GM15510 (cell line): ENCODE results near the gene VSTM2B.

Experiments
- POLR2A ChIP-seq: IDR thresholded peaks from 3 replicates; pipeline ENCODE4 v1.6.1; 2011; ENCODE audit warnings: borderline replicate concordance; ENCODE audit not compliant: insufficient read length; ENCODE audit errors: extremely low read depth

Gene VSTM2B

DNA sequence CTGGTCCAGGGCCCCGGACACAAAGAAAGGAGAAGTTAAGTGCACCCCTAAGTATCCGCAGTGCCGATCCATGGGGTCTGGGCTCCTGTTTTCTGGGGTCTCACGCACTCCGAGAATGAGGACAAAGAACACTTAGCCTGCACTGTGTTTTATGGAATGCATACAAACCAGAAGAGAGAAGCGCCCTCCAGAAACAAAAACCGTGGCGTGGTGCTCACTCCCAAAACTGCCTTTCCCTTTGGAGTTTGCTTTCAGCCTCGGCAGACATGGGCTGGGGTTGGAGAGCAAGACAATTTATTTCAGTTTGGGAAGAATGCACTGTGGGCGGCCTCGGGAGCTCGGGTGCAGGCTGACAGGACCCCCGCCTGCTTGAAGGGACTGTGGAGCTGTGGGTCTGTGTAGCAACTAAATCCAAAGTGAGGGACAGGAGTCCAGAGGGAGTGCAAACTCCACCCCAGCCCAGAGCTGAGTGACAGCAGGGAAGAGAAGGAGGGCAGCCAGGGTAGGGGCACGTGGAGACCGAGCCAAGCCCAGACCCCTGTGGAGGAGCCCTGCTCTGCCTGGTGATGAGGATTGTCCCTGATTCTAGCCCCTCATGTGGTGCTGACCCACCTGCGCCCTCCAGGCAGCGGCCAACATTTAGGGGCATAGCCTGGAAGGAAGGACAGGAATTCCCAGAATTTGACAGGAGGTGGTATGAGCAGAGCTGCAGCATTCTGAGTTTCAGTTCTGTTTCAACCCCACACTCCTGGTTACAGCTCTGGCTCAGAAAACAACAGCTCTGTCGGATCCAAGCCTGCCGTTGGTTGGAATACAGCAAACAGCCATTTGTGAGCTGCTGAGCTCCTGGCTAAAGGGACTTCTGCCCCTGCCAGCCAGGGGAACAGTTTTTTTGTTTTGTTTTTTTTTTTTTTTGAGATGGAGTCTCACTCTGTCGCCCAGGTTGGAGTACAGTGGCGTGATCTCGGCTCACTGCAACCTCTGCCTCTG, 42.5 kb downstream of the VSTM2B start:
- no peak for TF ChIP-seq POLR2A

DNA sequence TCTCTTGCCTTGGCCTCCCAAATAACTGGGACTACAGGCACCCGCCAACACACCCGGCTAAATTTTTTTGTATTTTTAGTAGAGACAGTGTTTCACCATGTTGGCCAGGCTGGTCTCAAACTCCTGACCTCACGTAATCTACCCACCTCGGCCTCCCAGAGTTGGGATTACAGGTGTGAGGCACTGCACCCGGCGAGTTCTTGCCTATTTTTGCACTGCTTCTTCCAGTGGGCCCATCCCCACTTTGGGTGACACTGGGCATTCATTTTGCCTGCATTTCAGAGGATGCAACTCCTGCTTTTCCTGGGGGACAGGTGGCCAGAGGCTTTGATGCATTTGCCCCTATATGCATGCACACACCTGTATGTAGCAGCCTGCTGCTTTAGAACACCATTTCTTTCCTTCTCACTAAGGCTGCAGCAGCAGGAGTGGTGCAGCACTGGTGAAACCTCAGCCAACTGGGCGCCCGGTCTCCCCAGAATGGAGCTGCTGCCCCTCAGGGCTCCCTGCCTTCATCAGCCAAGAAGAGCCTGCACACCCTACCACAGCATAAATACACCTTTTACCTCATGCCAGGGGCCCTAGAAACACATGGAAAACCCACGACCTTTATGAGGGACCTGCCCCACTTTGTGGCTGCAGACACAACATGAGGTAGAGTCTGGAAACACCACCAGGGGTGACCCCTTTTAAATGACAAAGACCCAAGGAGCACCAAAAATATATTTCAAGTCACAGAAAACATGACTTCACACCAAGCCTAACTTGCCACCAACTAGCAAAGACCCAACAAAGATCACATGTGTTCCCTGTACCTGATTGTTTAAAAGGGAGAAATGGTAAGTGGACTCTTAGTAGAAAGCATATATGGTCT, 43.5 kb downstream of the VSTM2B start:
- no peak for TF ChIP-seq POLR2A

DNA sequence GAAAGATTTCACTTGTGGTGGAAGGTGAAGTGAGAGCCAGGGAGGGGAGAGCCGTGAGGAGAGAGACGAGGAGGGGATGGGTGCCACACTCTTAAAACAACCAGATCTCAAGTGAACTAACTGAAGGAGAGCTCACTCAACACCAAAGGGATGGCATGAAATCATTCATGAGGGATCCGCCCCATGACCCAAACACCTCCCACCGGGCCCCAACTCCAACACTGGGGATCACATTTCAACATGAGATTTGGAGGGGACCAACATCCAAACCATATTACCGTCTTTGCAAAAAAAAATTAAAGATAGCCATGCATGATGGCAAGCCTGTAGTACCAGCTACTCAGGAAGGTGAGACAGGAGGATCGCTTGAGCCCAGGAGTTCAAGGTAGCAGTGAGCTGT, 45.4 kb downstream of the VSTM2B start:
- TF ChIP-seq POLR2A, result no peak

DNA sequence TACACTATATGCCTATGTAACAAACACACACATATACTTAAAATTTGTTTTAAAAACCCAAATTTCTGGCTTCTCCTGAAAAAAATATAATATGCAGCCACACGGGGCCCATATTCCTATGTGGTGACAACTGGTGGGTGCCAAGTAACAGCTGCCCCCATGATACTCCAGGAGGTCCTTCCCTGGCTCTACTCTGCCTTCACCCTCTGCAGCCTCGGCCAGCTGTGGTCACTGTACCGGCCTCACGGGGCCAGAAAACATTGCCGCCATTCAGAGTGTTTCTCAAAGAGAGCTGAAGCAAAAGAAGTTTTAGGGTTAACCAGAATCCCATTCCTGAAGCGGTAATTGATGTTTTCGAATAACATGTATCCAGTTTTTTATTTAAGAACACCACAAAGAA, 47.7 kb downstream of the VSTM2B start:
- no peak for TF ChIP-seq POLR2A

DNA sequence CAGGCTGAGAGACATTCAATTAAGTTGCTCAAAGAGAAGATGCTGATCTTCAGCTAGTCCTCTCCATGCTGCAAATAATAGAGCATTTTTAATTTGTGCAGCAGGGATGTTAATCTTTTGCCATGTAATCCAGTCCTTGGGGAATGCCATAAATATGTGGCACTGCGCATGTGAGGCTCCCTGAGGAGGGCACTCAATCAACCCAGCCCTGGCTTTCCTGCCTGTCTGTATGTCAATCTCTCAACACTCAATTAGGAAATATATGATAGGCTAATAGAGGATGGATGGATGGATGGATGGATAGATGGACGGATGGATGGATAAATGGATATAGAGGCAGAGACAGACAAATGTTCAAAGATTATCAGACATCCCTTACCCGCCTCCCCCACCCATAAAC, 48.7 kb downstream of the VSTM2B start:
- no peak for TF ChIP-seq POLR2A

DNA sequence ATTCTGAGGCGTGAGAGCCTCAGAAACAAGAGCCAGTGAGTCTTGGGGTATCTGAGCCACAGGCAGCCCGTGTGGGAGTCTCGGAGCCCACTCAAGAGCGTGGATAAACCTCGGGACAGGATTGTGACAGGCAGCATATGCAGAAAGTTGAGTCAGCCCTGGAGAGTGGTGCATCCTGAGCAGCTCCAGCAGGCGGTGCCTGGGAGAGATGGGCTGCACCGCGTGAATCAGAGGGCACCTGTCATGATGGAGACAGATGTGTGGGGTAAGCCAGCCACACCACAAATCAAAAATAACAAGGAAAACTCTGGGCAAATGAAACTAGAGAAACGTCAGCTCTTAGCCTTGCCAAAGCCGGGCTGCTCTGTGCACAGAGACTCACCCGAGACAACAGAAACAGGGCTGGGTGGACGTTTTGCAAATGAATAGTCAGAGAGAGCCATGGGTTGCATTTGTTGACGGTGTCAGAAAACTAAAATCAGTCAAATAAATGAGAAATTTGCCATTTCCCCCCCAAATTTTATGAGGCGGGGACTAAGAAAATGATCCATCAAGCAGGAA, 50.3 kb downstream of the VSTM2B start:
- no peak for TF ChIP-seq POLR2A

DNA sequence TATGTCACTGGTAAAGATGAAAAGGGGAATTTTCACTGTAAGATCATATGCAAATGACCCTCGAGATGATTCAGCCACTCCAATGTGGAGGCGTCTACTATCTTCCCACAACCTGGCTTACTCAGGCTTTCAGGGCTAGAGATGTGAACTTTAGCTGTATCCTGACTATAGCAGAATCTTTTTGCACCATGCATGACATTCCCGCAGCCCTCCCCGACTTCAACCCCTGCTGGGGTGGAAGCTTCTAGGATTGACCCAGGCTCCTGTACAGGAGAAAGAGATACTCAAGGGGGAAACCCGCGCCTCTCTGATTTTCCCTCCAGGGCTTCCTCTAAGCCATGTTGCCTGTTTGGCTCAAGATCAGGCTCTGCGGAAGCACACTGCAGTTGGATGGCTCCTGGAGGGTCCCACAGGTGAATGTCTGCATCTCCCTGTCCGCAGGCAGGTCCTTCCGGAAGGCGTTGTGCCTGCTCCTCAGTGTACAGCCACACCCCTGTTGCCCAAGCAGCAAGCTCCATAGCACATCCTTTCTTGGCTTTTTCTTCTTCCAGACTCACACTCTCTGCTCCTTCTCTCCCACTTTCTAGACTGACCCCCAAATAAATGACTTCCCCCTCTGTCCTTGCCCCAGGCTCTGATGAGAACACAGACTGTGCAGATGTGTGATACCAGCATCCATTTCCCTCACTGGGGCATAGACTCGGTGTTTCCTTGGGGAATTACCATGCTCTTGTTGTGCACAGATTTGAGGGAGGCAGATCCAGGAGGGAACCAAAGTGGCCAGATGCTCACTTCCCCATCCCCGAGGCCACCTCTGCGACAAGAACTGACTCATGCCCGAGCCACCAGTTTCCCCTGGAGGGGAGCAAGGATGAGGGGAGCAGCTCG, 51.2 kb downstream of the VSTM2B start:
- no peak for TF ChIP-seq POLR2A

DNA sequence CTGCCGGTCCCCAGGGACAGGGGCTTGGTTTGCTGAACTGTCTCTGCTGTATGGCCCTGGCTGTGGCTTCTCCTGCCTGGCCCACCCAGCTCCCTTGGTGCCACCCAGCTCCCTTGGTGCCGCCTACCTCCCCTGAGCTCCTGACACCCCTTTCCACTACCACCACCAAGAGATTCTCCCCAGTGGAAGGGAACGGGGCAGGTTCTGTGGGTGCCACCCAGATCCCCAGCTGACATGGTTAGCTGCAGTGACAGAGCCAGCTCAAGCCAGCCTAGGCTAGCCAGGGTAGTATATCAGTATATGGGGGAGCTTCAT, 51.8 kb downstream of the VSTM2B start:
- TF ChIP-seq POLR2A, result no peak

DNA sequence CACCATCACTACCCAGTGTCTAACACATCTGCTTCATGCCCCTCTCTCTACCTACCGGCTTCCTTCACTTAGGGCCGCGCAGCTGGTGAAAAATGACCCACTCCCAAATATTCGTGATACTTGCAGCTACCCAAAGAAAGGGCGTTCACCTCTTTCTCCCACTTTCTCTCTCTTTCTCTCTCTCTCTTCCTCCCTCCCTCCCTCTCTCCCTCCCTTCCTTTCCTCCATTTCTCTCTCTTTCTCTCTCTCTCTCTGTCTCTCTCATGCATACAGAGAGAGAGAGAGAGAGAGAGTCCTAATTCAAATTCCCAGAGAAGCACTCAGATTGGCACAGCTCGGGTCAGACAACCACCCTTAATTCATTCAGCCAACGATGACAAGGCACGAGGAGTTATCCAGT, 52.6 kb downstream of the VSTM2B start:
- no peak for TF ChIP-seq POLR2A

DNA sequence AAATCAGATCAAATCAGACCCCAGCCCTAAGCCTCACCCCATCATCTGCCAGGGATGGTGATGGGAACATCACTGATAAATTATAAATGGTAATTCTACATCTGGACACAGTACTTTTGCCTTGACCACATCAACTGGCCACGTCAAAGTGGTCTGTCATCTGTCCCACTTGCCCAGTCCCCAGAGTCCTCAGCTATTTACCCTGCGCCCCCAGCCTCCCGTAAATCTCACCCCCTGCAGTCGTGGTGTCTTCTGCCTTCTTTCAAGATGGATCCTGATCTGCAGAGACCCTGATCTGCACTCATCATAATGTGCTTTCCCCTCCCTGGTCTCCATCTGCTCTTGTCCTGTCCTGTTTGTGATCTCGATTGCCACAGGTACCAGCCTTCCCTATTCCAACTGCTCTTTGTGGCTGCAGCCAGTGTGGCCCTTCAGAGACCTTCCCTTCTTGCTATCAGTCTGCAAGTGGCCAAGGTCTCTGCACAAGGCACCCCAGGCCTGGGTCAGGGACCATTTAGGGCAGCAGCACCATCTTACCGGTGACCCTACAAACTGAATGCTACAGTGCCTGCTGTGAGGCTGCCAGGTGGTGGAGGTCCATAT, 53.6 kb downstream of the VSTM2B start:
- no peak for TF ChIP-seq POLR2A

DNA sequence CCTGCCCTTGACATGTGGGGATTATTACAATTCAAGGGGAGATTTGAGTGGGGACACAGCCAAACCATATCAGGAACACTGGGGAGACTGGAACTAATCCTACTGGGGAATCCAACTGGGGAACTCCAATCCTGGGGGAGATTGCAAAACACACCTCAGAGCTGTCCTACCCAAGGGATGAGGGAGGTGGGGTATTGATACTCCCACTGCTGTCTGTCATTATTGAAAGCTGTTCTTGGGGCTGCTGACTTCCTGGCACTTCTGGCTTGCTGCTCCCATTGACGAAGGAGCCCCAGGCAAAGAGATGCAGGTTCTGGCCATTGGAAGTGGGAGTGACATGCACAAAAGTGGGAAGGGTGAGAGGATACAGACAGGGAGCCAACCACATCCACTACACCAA, 55.6 kb downstream of the VSTM2B start:
- TF ChIP-seq POLR2A, result no peak

DNA sequence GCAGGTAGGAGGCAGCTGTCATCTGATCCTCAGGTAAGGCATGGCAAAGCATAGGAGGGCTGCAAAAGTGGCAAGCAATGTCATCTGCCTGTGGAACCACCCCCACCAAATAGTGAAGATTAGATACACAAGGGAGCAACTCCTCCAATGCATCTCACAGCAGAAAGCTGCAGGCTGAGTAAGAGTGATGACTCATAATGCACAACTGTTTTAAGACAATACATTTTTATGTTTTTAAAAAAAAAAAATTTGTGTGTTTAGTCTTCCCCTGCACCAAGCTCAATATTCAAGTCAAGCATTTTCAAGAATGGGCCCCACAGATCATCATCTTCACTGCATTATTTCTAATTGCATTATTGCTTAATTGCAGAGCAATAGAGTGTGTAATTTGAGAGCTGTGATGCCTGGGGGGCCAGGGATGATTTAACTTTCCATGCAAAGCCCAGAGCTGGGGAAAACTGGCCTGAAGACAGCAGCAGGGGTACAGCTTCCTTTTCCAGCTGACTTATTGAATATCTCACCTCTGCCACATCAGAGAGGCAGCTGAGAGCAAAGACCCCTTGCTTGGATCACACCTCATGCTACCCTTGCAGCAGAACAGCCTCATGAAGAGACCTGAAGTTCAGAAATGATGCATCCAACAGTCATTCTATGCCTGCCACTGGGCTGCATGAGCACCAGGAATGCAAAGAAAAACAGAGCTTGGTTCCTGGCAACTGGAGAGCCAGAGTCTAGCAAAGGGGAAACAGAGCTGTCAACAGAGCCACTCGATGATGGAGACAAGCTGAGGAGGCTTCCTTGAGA, 57.6 kb downstream of the VSTM2B start:
- TF ChIP-seq POLR2A, result no peak

DNA sequence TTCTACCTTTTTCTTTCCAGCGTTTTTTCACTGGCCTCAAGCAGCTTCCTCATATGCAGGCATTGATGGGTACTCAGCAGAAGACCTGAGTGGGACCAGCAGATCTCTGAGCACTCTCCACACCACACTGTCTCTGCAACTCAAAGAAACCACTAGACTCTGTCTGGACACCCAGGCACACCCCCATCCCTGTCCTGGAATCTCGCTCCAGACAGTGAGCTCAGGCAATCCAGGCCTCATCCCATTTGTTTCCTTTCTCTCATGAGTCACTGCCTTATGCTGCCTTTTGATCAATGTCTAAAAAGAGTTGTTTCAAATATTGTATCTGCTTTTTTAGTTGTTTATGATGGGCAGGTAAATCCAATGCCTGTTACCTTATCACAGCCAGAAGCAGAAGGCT, 60.6 kb downstream of the VSTM2B start:
- no peak for TF ChIP-seq POLR2A

DNA sequence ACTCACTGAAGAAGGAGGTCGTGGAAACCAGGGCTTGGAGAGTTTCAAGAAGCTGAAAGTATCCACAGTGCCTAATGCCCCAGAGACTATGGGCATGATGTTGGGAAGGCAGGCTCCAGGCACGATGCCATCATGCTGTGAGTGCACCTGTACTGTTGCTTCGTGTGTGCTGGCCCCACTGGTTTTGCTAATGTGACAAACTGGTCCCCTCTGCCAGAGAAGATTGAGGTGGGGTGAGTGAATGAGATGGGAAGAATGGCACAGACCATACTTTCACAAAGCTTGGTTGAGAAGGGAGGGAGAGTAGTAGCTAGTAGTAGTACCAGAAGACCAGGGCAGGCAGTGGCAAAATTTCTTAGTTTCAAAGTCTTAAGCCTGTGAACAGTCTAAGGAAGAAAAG, 61.3 kb downstream of the VSTM2B start:
- TF ChIP-seq POLR2A, result no peak

DNA sequence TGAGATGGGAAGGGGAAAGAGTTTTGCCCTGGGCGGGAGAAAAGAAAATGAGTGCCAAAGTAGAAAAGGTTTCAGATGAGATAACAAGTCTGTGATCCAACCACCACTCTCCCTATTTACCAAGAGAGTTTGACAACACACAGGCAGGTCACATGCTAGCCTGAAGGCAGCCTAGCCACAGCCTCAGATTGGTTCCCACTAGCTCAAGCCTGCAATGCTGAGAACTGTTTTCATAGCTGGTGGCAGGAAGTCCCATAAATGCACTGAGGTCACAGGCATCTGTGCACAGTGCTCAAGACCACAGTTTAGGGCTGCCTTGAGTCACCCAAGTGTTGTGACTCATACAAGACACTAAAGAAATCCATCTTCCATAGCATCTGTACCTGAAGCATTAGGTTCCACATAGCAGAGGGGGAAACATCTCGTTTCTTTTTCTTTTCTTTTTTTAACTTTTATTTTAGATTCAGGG, 61.8 kb downstream of the VSTM2B start:
- TF ChIP-seq POLR2A, result no peak
